ENCODE measurements around the gene INMT. TPM values are rescaled to one million over a fixed set of nuclear protein-coding genes. Genes with fewer than 3 reads are reported as not detected.

The INMT gene
- total RNA-seq, 3 donors from 2014 or later = 1.6 to 7.5 (median 7.2) TPM

DNA sequence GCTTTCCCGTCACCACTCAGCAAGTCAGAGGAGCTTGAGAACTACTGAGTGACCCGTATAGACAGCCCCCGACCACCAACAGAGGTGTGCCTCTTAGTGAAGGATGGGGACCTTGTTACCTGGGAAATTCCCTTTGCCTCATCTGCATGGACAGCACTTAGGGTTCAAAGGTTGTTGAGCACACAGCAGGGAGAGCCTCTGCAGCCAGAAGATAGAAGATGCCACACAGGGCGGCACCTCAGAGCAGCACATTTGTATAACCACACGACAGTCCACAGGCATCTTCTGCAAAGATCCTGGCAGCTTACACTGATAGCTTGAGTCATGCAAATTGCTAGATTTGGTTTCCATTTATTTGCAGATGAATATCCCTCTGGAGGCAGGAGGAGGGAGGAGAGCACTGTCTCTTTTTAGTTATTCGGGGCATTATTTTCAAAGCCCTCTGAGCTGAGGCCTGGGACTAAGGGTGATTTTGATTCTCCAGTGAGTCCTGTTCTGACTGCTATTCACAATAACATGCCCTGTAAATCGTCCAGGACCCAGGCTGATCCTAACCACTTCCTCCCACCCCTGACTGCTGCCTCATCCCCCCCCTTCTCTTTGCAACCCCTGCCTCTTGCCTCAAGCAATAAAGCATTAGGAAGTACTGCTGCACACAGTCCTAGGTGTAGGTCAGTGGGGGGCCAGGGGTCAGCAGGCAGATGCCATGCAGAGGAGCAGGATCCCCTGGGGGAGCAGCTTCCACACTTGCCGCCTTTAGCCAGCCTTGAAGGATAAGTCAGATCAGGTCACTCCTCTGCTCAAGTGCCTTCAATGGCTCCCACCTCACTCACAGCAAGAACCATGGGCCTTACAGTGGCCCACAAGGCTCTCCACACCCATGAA lies 24.6 kb upstream of the INMT start:
- peak; percentile 81 for ATAC-seq
- Histone ChIP-seq H3K4me1 (ENCODE audit: low read depth) (no peaks in the 10 kb centered on the region), H3K9me3 (no peaks in the 10 kb centered on the region), H3K4me3 (no peak overlapping the region), H3K36me3 (ENCODE audit: low read depth) (no peaks in the 10 kb centered on the region)
- intact Hi-C loops (cut with DNase I, micrococcal nuclease) = no loop called here
- TF ChIP-seq, protein P1, sequence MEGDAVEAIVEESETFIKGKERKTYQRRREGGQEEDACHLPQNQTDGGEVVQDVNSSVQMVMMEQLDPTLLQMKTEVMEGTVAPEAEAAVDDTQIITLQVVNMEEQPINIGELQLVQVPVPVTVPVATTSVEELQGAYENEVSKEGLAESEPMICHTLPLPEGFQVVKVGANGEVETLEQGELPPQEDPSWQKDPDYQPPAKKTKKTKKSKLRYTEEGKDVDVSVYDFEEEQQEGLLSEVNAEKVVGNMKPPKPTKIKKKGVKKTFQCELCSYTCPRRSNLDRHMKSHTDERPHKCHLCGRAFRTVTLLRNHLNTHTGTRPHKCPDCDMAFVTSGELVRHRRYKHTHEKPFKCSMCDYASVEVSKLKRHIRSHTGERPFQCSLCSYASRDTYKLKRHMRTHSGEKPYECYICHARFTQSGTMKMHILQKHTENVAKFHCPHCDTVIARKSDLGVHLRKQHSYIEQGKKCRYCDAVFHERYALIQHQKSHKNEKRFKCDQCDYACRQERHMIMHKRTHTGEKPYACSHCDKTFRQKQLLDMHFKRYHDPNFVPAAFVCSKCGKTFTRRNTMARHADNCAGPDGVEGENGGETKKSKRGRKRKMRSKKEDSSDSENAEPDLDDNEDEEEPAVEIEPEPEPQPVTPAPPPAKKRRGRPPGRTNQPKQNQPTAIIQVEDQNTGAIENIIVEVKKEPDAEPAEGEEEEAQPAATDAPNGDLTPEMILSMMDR (IDR thresholded peaks at IDR 0.05) = no peak
- peak in 1 of 3 donors; percentile 35 for DNase-seq

DNA sequence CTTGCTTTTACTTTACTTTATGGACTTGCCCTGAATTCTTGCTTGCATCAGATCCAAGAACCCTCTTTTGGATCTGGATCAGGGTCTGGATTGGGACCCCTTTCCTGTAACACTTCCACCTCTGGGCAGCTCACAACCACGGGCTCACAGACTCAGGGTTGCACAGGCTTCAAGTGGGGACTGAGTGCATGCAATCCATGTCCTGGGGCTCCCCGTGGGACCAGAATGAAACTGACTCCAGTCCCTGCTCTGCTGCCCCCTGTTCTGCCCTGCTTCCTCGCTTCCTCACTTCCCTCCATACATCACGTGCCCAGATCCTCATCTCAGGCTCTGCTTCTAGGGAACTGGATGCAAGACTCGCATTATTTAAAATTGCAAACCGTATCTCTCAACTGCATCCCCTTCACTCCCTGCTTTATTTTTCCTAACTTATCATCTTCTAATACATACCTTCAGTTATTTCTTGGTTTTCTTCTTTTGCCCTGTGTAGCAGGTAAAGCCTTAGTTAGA lies 23.3 kb upstream of the INMT start:
- Histone ChIP-seq H3K4me1 (ENCODE audit: low read depth) (no peaks in the 10 kb centered on the region), H3K9me3 (no peaks in the 10 kb centered on the region), H3K36me3 (ENCODE audit: low read depth) (no peaks in the 10 kb centered on the region), H3K4me3 (no peak overlapping the region)
- DNase-seq (no peak), ATAC-seq (no peak)
- TF ChIP-seq, protein P1 (IDR thresholded peaks at IDR 0.05) = no peak
- intact Hi-C loops (cut with DNase I, micrococcal nuclease) = no loop called here

DNA sequence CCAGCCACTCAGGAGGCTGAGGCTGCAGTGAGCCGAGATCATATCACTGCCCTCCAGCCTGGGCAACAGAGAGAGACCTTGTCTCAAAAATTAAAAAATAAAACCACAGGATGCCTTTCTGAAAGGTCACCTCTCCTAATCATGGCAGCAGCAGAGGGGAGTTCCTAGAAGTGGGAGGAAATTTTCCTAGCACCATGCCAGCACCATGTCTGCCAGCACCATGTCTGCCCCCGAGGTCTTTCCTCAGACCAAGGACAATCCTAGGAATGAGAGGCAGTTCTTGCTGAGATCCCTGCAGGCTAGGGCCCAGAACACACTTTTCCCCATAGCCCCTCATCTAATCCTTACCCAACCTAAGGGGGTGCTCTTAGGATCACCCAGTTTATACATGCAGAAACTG lies 22.3 kb upstream of the INMT start:
- Histone ChIP-seq H3K36me3 (ENCODE audit: low read depth) (no peaks in the 10 kb centered on the region), H3K4me1 (ENCODE audit: low read depth) (no peaks in the 10 kb centered on the region), H3K9me3 (no peaks in the 10 kb centered on the region), H3K4me3 (no peak overlapping the region)
- ATAC-seq (no peak), DNase-seq (no peak)
- intact Hi-C loops (cut with DNase I, micrococcal nuclease) = no loop called here
- TF ChIP-seq, protein P1 (IDR thresholded peaks at IDR 0.05) = no peak

DNA sequence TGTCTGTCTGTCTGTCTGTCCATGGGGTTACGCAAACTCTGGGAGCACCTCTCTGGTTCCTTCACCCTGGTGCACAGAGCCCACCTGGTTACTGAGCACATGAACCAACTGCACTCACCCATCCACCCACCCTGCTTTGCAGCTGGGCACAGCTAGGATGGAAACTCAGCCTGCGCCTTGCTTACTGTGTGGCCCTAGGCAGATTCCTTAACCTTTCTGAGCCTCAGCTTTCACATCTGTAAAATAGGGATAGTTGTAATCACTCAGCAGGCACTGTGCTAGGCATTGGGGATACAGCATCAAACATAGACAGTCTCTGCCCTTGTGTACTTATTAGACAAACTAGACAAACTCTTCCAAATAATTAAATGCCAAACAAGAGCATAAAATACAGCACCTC lies 21.8 kb upstream of the INMT start:
- Histone ChIP-seq H3K4me1 (ENCODE audit: low read depth) (no peaks in the 10 kb centered on the region), H3K36me3 (ENCODE audit: low read depth) (no peaks in the 10 kb centered on the region), H3K9me3 (no peaks in the 10 kb centered on the region), H3K4me3 (no peak overlapping the region)
- intact Hi-C loops (cut with DNase I, micrococcal nuclease) = no loop called here
- ATAC-seq = no peak
- TF ChIP-seq, protein P1 (IDR thresholded peaks at IDR 0.05) = no peak
- DNase-seq = no peak

DNA sequence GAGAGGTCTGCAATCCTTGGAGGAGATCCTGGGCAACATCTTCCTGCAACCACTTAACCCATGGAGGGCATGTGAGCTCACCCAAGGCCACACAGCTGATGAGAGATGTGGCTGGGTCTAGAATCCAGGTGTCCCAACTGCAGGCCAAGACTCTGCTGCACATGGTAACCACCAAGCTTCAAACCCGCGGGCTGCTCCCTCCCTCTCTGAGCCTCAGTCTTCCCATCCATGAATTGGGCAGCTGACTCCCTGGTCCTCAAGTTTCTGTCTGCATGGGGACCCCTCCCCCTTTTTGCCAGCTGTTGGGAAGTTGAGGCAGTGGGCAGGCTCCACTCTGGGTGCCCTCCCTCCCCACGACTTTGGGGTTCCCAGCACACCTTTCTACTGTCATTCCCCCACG lies 20.9 kb upstream of the INMT start:
- H3K4me3 ChIP-seq = no peak overlapping the region
- no peaks in the 10 kb centered on the region for H3K4me1 ChIP-seq (ENCODE audit: low read depth)
- intact Hi-C loops (cut with DNase I, micrococcal nuclease) = no loop called here
- no peaks in the 10 kb centered on the region for H3K36me3 ChIP-seq (ENCODE audit: low read depth)
- ATAC-seq = no peak
- TF ChIP-seq, protein P1 (IDR thresholded peaks at IDR 0.05) = no peak
- no peaks in the 10 kb centered on the region for H3K9me3 ChIP-seq
- no peak for DNase-seq
